Limb (tissue), 2 donors: Measurements from ENCODE around the gene LCK.
A peak's percentile ranks its signal among the peaks of the same experiment; 100 is the strongest.
"Not testable (repeated sequence)": the region's sequence is repeated elsewhere in the genome, so short reads cannot be mapped to it uniquely, and the experiment has no call there.

Experiments
- DNase-seq, 2 donors: peaks; one replicate each; pipeline ENCODE4 v3.0.0-alpha.2; 2016; ENCODE audit errors: extremely low spot score in 2 of 2

LCK gene

DNA sequence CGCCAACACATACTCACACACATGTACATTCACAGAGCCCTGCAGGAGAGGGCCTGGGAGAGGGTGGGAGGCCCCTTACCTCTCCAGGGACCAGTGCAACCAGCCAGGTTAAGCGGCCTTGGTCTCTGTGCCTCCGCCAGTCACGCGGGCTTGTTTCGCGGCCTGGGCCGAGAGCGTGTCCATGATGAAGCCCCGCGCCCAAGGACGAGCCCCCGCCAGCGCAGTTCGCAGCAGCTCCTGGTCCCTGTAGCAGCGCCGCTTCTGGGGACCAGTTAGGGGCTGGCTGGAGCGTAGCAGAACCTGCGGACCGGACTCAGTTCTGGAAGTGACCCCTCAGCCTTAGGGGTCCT lies 11.3 kb upstream of the LCK start:
- no peak for DNase-seq

DNA sequence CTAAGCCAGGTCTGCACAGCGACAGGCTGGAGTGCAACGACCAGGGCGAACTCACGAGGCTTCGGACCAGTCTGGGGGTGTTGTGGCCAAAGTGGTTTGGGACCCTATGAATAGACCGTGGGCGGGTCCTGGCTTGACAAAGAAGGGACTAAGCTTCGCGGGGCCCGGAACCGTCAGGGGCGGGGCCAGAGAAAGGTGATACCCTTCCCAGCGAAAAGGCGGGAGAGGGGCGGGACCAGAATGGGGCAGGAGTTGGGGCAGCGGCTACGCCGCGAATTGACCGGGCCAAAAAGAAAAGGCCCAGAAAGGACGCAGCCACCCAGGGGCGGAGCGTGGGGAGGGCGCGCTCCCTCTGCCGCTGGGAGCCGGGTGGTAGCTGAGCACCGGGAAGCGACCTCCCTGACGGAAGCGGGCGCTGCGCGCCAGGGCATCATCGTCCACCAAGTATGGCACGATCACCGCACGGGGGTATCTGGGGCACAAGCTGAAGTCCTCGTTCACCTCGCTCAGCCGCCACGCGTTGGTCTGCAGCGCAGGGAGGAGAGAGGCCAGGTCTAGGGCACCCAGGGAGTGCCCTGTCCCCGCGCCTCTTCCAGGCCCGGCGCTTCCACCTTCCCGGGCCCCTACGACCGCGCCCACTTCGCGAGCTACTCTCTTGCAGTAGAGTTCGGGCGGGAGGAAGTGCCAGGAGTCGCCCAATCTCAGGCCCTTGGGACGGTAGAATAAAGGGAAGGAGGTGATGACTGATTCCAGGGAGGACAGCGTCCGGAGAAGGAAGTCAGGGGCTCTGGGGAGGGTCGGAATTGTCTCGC lies 10.7 kb upstream of the LCK start:
- DNase-seq = peak in 1 of 2 donors; percentile 76

DNA sequence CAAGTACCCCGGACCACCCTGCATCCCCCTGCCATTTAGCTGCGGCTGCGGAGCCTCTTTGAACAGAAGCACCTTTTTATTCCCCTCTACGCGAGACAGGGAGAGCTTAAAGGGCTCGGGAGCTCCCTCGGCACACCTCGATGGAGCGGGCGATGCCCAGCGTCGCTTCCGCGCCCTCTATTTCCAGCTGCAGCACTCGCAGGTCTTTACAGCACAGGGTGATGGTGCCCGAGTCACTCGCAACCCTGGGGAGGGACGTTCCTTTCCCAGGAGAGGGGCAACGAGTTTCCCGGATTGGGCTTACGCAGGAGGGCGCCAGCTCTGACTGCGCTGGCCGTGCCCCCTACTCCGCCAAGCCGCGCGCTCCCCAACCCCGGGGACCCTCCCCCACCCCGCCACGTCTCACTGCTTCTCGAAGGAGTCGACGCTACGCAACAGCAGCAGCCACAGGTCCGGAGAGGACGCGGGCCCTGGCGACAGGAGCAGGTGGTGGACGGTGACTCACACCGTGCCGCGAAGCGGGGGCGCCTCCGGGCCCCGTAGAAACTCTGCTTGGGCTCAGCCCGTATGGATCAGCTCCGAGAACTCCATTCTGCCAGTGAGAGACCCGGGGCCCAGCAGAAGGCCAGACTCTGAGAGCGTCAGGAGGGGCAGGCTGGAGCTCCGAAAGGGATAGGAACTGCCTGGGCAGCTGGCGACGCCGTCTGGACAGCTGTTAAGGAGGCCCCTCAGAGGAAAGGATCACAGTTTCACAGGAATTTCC lies 9.9 kb upstream of the LCK start:
- DNase-seq = peak; percentile 65 to 74

DNA sequence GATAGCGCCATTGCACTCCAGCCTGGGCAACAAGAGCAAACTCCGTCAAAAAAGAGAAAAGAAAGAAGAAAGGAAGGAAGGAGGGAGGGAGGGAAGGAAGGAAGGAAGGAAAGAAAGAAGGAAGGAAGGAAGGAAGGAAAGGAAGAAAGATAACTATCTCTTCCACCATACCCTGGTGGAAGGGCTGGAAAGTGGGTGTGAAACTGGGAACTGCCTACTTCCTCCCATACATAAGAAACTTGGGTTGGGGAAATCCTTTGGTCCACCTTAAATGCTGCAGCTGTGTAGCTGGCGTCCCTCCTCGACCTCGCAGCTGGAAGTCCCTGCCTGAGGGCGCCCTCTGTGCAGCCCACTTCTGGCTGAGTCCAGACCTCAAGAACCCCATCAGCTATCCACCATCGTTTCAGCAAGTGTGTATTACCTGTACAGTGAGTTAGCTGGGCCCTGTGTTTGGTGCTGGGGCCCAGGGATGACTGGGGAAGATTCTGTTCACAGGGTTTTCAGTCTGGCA lies 8.7 kb upstream of the LCK start:
- DNase-seq = peak in 1 of 2 donors; percentile 18

GRCh38 chr1:32246888-32247273 lies 4.2 kb upstream of the LCK start, which contains the start of gene FAM167B:
Gene FAM167B, plus strand, starts transcription at chr1:32247222. Its CDS starts 200 bp downstream, at chr1:32247422.
- DNase-seq = no peak

DNA sequence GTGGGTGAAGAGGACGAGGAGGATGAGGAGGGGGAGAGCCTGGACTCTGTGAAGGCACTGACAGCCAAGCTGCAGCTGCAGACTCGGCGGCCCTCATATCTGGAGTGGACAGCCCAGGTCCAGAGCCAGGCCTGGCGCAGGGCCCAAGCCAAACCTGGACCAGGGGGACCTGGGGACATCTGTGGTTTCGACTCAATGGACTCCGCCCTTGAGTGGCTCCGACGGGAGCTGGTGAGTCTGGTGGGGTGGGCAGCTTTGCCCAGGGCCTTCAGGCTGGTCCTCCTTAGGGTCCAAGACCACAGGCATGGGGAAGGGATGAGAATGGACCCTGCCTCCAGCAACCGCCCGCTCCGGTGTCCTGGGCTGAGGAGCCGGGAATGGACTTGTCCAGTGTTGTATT lies 3.6 kb upstream of the LCK start:
- peak in 1 of 2 donors; percentile 37 for DNase-seq

DNA sequence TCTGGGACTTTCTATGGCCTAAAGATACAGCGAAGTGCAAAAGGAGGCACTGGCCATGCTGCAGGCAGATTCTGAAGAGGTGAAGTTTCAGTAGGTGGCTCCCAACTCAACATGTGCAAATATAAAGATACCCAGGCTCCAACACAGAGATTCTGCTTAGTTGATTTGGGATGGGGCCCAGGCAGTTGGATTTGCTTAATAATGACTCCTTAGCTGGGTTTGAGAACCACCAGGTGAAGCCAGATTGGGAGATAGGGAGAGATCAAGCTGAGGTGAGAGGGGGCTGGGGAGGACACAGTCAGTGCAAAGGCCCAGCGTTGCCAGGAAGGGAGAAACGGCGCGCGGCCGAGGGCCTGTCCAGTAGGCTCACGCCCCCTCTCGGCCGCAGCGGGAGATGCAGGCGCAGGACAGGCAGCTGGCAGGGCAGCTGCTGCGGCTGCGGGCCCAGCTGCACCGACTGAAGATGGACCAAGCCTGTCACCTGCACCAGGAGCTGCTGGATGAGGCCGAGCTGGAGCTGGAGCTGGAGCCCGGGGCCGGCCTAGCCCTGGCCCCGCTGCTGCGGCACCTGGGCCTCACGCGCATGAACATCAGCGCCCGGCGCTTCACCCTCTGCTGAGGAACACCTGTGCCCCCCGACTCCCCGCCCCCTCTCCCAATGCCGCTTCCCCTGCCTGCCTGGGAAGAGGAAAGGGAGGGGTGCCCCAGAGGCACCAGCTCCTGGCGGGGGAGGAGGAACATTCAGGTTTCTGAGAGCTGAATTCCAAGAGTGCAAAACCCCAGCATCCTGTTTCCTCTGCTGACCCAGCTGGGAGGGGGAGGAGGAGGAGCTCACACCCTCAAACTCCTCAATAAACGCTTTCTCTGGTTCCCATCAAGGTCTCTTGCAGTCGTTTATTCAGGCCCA lies 2.8 kb upstream of the LCK start:
- DNase-seq = peak in 1 of 2 donors; percentile 80

DNA sequence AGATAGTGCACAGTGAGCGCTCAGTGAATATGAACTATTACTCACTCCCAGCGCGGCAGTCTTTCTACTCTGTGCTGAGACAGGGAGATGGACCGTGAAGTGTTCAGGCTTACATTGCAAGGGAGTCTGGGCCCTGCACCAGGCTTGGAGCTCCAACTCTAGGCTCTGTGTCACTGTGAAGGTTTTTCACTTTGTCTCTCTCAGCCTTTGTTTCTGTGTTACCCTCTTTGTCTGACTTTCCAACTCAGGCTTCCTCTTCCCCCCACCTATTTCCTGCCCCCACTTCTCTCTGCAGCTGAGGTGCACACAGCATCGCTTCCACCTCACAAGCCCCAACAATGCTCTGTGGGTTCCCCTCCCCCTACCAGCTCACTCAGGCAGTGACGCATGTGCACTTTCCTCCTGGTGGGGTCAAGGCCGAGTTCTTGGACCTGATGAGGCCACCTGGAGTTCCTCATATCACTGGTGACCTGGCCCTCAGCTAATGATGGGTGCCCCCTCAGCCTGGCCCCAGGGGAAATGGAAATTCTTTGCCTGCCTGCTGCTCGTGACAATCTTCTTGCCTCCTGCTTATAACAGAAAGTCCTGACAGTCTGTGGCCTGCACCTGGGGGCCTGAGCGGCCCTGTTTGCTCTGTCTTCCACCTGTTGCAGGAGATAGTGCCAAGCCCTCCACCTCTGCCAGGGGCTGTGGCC lies 1.1 kb upstream of the LCK start:
- DNase-seq = no peak

DNA sequence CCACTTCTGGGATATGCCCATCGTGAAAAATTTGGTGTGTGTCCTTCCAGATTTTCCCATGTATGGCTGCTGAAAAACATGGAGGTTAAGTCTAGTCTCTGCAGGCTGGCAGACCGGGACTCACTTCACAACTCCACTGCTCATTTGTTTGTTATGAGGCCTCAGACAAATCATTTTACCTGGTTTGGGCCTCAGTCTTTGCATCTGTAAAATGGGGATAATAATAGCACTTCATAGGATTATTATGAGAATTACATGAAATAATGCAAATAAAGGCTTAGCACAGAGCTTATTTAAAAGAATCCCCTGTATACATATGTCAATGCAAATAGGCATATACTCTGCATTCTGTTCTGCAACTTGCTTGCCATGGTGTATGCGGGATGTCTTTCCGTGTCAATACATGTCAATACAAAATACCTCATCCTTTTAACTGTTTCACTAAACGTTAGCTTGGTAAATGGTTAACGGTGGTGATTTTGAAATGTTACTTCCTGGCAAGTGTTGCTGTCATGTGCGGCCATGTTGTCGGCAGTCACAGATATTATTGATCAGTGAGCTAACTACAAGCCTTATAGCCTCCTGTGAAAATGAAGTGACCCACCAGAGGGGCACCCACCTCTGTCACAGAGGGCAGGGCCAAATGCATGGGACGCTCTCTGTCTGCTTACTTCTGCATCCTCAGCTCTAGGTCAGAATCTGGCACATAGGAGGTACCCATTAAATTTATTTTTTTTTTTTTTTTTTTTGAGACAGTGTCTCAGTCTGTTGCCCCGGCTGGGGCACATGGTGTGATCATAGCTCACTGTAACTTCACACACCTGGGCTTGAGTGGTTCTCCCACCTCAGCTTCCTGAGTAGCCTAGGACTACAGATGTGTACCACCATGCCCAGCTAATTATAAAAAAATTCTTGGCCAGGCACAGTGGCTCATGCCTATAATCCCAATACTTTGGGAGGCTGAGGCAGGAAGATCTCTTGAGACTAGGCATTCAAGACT lies 4.3 kb downstream of the LCK start:
- DNase-seq = no peak

GRCh38 chr1:32256473-32257226 lies 5.6 kb downstream of the LCK start:
- DNase-seq = no peak

DNA sequence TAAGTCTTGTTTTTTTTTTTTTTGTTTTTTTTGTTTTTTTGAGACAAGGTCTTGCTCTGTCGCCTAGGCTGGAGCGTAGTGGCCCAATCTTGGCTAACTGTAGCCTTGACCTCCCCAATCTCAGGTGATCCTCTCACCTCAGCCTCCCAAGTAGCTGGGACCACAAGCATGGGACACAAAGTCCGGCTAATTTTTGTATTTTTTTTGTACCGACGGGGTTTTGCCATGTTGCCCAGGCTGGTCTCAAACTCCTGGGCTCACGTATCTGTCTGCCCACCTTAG lies 6.1 kb downstream of the LCK start:
- DNase-seq = no peak

GRCh38 chr1:32263236-32263593 lies 12.2 kb downstream of the LCK start:
- not testable (repeated sequence) for DNase-seq

- no peak for DNase-seq
Observed at GRCh38 chr1:32263744-32264143, 12.7 kb downstream of the LCK start.

- no peak for DNase-seq
Observed at GRCh38 chr1:32265846-32266245, 14.8 kb downstream of the LCK start.

- DNase-seq = no peak
Observed at GRCh38 chr1:32266921-32267591, 16.0 kb downstream of the LCK start.

- DNase-seq = no peak
Observed at GRCh38 chr1:32269744-32270143, 18.7 kb downstream of the LCK start.

GRCh38 chr1:32272557-32273390 lies 21.7 kb downstream of the LCK start:
- no peak for DNase-seq
